Kidney tubule cell (primary cell): Measurements from ENCODE around the gene RCOR1.
"Not testable (repeated sequence)": the region's sequence is repeated elsewhere in the genome, so short reads cannot be mapped to it uniquely, and the experiment has no call there.

Experiments
- DNase-seq: peaks from one replicate; pipeline ENCODE4 v3.0.0-alpha.2; 2018; ENCODE audit warnings: low spot score

Gene RCOR1

GRCh38 chr14:102751088-102751487, 158.6 kb downstream of the RCOR1 start:
- no peak for DNase-seq

DNA sequence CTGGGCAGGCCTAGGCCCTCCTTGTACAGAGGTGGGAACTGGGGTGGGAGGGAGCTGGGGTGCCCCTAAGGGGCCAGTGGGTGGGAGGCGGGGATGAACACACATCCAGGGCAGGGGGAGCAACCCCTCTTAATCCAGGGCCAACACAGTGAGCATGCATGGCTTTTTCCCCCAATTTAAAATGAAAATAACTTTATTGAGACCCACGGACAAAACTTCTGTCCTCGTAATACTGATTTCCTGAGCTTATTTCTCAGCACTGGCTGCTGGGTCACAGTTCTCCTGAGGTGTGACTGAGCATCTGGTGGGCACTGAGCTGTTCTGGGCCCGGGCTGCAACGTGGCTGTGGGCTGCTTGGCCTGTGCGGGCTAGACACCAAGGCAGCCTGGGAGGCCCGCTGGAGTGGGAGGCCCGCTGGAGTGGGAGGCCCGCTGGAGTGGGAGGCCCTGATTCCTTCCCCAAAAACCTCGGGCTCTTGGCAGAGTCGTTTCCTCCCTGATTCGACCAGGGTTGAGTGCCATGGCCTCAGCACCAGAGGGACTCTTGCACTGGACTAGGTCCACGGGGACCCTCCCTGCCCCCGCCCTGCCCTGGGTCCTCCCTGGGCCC, 159.9 kb downstream of the RCOR1 start:
- DNase-seq = no peak

GRCh38 chr14:102754370-102755262, 162.2 kb downstream of the RCOR1 start:
- peak; percentile 25 for DNase-seq

DNA sequence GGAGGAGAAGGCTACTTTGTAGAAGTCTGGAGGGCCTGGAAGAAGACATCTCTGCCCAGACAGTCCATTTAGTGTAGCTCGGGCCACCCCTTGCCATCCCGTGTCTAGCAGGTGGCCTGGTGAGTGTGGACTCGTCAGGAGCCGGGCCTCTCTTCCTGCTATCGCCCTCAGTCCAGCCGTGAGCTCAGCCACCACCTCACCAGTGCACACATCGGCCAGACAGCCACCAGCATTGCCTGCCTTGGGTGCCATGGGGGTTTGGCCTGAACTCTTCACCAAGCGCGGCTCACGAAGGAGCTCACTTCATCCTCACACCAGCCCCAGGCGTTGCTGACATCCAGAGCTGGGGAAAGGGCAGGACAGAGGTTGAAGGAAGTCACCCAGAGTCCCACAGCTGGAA, 165.2 kb downstream of the RCOR1 start:
- no peak for DNase-seq

DNA sequence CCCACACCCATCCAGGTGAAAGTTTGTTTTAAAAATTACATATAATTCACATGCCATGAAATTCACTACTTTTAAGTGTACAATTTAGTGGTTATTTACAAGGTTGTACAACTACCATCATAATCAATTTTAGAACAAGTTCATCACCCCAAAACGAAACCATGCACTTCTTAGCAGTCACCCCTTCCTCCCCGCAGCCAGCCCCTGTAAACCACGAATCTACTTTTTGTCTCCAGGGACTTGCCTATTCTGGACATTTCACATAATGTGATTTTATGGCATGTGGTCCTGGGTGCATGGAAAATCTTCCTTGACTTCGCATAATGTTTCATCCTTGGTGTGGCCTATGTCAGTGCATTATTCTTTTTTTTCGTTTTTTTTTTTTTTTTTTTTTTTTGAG, 165.6 kb downstream of the RCOR1 start:
- no peak for DNase-seq

DNA sequence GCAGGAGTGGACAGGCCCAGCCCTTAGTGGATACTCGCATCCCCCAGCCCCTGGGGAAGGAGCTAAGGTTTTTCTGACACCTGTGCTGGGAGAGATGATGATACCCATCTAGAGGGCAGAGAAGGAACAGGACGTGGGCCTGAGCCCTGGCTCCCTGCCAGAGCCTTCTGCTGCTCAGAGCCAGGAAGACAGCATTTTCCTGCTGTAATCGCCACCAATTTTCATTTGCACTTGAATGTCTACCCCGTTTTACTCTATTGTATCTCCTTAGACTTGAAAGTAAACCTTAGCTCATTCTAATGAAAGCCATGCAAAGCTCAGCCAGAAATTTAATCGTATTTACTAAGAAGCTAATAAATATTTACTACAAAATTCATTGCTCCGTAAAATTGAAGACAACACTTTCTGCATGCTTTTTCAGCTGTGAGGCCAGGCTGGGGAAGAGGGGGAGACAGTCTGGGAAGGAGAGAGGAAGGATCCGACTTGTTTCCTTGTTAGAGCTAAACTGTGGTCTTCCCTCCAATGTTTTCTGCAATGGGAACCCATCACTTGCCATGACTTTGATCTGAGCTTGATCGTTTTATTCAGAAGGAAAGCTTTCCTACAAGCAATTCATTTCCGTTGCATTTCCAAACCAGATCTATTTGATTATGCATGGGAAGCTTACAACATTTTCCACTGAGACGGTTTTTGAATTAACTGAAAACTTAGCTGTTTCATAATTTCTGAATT, 167.2 kb downstream of the RCOR1 start:
- peak; percentile 18 for DNase-seq

- no peak for DNase-seq
Observed at GRCh38 chr14:102760496-102761193, 168.2 kb downstream of the RCOR1 start.

DNA sequence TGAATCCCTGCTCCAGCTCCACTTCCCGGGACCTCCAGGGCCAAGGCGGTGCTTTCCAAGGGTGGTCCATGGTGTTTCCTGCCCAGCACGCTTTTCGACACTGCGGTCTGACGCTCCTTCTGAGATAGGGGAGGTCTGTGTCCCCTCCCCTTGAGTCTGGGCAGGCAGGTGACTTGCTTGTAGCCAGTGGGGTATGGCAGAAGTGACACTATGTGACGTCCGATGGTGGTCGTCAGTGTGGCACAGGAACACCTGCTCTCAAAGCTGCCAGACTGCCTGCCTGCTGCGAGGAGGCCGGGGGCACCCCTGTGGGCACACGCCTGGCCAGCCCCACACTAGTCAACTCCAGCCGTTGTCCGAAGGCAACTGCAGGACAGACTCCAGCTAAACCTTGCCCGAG, 168.8 kb downstream of the RCOR1 start:
- DNase-seq = no peak

- no peak for DNase-seq
Observed at GRCh38 chr14:102764220-102764671, 171.8 kb downstream of the RCOR1 start.

GRCh38 chr14:102765770-102766169, 173.3 kb downstream of the RCOR1 start:
- not testable (repeated sequence) for DNase-seq

DNA sequence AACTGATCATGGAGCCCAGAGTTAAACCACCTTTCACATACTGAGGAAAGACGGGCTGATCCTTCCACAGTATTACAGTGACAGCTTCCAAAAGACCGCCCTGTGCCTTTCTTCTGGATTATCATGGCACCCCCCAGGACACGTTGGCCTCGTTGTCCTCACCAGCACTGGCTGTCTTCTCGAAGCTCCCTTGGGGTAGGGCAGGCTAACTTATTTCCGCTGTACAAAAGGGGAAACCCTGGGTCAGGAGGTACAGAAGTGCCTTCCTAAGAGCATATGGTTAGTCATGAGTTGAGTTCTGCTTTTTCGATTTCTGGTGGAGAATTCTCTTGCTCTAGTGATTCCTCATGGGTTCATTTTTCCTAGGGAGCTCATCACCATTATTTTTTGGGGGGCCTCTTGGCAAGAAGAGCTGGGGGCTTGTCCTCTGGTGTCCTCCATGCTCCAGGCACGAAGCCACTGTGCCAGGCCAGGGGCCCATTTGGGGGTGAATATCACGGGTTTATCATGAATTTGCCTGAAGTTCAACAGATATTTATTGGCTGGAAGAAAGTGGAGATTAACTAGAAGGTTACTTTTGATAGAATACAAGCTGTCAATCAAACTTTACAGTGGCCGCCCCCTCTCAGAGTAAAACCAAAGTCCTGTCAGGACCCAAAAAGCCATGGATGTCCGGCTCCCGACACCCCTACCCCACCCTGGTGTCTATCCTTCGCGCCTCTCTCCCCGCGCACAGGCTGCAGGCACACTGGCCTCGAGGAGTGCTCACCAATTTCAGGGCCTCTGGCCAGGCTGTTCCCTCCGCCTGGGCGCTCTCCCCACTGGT, 176.0 kb downstream of the RCOR1 start:
- DNase-seq = no peak

DNA sequence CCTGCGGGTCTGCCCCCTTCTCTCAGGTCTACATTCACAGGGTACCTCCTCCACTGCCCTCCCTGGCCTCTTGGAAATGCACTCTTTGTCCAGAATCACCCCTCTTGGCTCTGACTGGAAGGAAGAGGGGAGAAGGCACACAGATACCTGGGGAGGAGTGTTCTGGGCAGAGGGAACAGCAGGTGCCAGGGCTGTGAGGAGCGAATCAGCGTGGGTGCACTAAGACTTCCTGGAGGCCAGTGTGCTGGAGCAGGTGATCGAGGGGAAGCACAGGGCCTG, 176.5 kb downstream of the RCOR1 start:
- DNase-seq = no peak

DNA sequence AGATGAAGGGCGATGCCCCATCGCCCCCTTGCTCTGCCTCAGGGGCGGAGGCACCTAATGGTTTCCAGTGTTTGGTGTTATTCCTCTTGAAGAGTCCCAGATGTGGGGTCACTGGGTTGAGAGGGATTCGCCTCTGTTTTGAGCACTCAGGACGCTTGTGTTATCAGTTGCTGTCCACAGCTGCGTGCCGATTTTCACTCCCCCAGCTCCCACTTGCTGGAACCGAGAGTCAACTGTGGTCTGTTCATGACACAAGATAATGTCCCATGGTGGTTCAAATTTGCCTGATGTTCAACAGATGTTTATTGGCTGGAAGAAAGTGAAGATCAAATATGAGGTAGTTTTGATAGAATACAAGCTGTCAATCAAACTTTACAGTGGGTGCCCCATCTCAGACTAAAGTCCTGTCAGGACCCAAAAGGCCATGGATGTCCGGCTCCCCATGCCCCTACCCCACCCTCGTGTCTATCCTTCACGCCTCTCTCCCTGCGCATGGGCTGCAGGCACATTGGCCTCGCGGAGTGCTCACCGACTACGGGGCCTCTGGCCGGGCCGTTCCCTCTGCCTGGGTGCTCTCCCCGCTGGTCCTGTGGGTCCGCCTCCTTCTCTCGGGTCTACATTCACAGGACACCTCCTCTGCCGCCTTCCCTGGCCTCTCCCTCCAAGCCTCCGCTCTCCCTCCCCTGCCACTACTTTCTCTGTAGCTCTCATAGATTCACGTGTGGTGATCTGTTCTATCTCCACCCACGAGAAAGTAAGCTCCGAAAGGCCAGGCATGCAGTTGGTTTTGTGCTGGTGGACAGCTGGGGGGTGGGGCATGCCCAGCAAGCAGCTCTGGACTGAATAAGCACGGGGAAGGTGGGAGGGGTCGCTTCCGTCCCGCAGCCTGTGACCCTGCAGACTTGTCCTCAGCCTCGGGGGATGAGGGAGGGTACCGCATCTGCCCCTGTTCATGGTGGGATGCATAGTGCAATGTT, 178.0 kb downstream of the RCOR1 start:
- no peak for DNase-seq

- DNase-seq = no peak
Observed at GRCh38 chr14:102771144-102771543, 178.7 kb downstream of the RCOR1 start.

- no peak for DNase-seq
Observed at GRCh38 chr14:102772781-102773570, 180.5 kb downstream of the RCOR1 start.

- peak; percentile 89 for DNase-seq
Observed at GRCh38 chr14:102774391-102775153, 182.1 kb downstream of the RCOR1 start.

DNA sequence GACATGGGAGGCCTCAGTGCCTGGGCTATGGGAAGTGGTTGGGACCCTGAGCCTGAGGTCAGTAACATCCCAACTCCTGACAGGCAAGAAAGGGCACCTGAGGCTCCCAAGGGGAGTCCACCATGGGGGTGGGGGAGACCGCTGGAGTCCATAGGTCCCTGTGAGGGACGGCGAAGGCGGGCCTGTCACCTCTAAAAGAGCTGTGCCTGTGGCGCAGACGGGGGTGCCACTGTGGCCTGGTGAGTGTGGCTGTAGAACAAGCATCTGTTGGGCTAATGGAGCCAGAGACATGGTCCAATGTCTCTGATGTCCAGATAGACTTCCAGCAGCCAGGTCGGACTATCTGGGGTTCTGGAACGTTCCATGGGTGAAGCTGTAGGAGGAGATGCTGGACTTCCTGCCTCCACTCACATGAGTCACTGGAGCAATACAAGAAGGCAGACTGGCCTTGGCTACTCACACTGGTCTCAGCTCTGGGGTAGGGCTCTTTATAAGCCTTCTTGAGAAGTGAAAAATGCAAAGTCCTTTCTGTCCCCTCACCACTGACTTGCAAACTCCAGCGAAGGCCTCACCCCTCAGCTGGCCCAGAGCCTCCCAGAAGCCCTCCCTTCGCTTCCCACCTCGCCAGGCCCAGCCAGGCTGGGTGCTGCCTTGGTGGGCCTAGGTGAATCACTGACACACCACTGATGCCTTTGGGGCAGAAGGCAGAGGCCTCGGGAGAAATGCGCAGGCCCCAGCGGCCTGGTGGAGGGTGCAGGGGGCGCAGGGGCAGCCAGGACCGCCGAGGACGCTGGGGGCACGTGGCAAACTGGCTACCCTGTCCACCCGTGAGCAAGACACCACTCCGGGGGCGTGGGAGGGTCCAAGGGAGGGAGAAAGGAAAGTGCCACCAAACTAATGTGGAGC, 183.7 kb downstream of the RCOR1 start:
- DNase-seq = peak; percentile 70
